Activated T-helper 2 cell treated with anti-CD3 and anti-CD28 coated beads, Interferon-gamma antibody, Interleukin-2, Interleukin-4, amounts not matched to agents 10 μg/mL and 5 μg/mL and 100 μg/mL, durations not matched to agents 14 hours and 24 hours and 36 hours (primary cell): ENCODE data around the gene CLGN. TPM values are rescaled to one million over a fixed set of nuclear protein-coding genes. Genes with fewer than 3 reads are reported as not detected.
"Not testable (repeated sequence)": the region's sequence is repeated elsewhere in the genome, so short reads cannot be mapped to it uniquely, and the experiment has no call there.

Source experiments
- DNase-seq: peaks from one replicate; pipeline ENCODE4 v3.0.0; 2021; ENCODE audit warnings: low spot score
- H3K27ac Mint-ChIP-seq: one replicate; pipeline ENCODE4 v1.8.0; 2021; ENCODE audit warnings: mixed read lengths
- H3K27me3 Mint-ChIP-seq: one replicate; pipeline ENCODE4 v1.8.0; 2021; ENCODE audit warnings: low read depth, mixed read lengths
- H3K36me3 Mint-ChIP-seq: one replicate; pipeline ENCODE4 v1.8.0; 2021; ENCODE audit warnings: low read depth, mixed read lengths
- H3K4me1 Mint-ChIP-seq: one replicate; pipeline ENCODE4 v1.8.0; 2021; ENCODE audit warnings: low read depth, mixed read lengths
- H3K4me3 Mint-ChIP-seq: one replicate; pipeline ENCODE4 v1.8.0; 2021; ENCODE audit warnings: low read depth, mild to moderate bottlenecking, moderate library complexity, mixed read lengths
- H3K9me3 Mint-ChIP-seq: one replicate; pipeline ENCODE4 v1.8.0; 2021; ENCODE audit warnings: mixed read lengths
- intact Hi-C: fragments of 100-400 bp; cut with micrococcal nuclease; formaldehyde crosslinking; loops from one replicate; pipeline ENCODE4 v1.15.1; 2023
- total RNA-seq: library from RNA; stranded (reverse); gene quantifications from 2 replicates; pipeline ENCODE4 v1.2.3, GENCODE V29; 2022

The CLGN gene
- total RNA-seq, 1 donor from 2014 or later, result 0.30 TPM

GRCh38 chr4:140426610-140427105 lies 790 bp downstream of the CLGN start:
- intact Hi-C loops, result no loop called here
- Mint-ChIP-seq H3K27me3 (peaks cover 60% of the 10 kb centered on the region), H3K4me1 (peaks cover 11% of the 10 kb centered on the region), H3K27ac (no peak overlapping the region), H3K9me3 (no peaks in the 10 kb centered on the region), H3K36me3 (no peaks in the 10 kb centered on the region), H3K4me3 (peak overlapping the region; percentile 81)
- DNase-seq, result no peak

GRCh38 chr4:140423106-140423505 lies 4.3 kb downstream of the CLGN start:
- H3K27me3 Mint-ChIP-seq, result peaks cover 54% of the 10 kb centered on the region
- no peak overlapping the region for H3K4me3 Mint-ChIP-seq
- peaks cover 11% of the 10 kb centered on the region for H3K4me1 Mint-ChIP-seq
- no peak overlapping the region for H3K27ac Mint-ChIP-seq
- intact Hi-C loops, result no loop called here
- no peak for DNase-seq
- H3K36me3 Mint-ChIP-seq, result no peaks in the 10 kb centered on the region
- no peaks in the 10 kb centered on the region for H3K9me3 Mint-ChIP-seq

- H3K27ac Mint-ChIP-seq, H3K36me3 Mint-ChIP-seq, intact Hi-C loops, H3K4me3 Mint-ChIP-seq, DNase-seq, H3K9me3 Mint-ChIP-seq, H3K27me3 Mint-ChIP-seq, H3K4me1 Mint-ChIP-seq: not testable (repeated sequence)
Observed at GRCh38 chr4:140413130-140413969, 14.1 kb downstream of the CLGN start.

GRCh38 chr4:140408974-140409373 lies 18.5 kb downstream of the CLGN start:
- Mint-ChIP-seq H3K9me3 (no peaks in the 10 kb centered on the region), H3K4me3 (no peak overlapping the region), H3K4me1 (no peaks in the 10 kb centered on the region), H3K27me3 (peaks cover 15% of the 10 kb centered on the region), H3K36me3 (no peaks in the 10 kb centered on the region), H3K27ac (no peak overlapping the region)
- DNase-seq, result no peak
- intact Hi-C loops, result no loop called here

GRCh38 chr4:140406292-140406691 lies 21.2 kb downstream of the CLGN start:
- no peak overlapping the region for H3K4me3 Mint-ChIP-seq
- DNase-seq, result no peak
- intact Hi-C loops, result no loop called here
- no peak overlapping the region for H3K27ac Mint-ChIP-seq
- H3K36me3 Mint-ChIP-seq, result no peaks in the 10 kb centered on the region
- H3K4me1 Mint-ChIP-seq, result no peaks in the 10 kb centered on the region
- no peaks in the 10 kb centered on the region for H3K9me3 Mint-ChIP-seq
- H3K27me3 Mint-ChIP-seq, result peaks cover 19% of the 10 kb centered on the region

GRCh38 chr4:140400111-140400510 lies 27.3 kb downstream of the CLGN start:
- no peaks in the 10 kb centered on the region for H3K4me1 Mint-ChIP-seq
- H3K27me3 Mint-ChIP-seq, result peaks cover 18% of the 10 kb centered on the region
- H3K27ac Mint-ChIP-seq, result no peak overlapping the region
- DNase-seq, result no peak
- H3K36me3 Mint-ChIP-seq, result no peaks in the 10 kb centered on the region
- intact Hi-C loops, result no loop called here
- H3K9me3 Mint-ChIP-seq, result no peaks in the 10 kb centered on the region
- no peak overlapping the region for H3K4me3 Mint-ChIP-seq

GRCh38 chr4:140395668-140396067 lies 31.8 kb downstream of the CLGN start:
- Mint-ChIP-seq H3K27ac (no peak overlapping the region), H3K9me3 (no peaks in the 10 kb centered on the region), H3K4me1 (no peaks in the 10 kb centered on the region), H3K4me3 (no peak overlapping the region), H3K27me3 (peaks cover 20% of the 10 kb centered on the region), H3K36me3 (no peaks in the 10 kb centered on the region)
- intact Hi-C loops, result no loop called here
- DNase-seq, result no peak

GRCh38 chr4:140388015-140388414 lies 39.4 kb downstream of the CLGN start:
- H3K27me3 Mint-ChIP-seq, result peaks cover 26% of the 10 kb centered on the region
- no peak overlapping the region for H3K4me3 Mint-ChIP-seq
- H3K36me3 Mint-ChIP-seq, result no peaks in the 10 kb centered on the region
- no peak for DNase-seq
- H3K4me1 Mint-ChIP-seq, result no peaks in the 10 kb centered on the region
- H3K27ac Mint-ChIP-seq, result no peak overlapping the region
- intact Hi-C loops, result no loop called here
- no peaks in the 10 kb centered on the region for H3K9me3 Mint-ChIP-seq

GRCh38 chr4:140382732-140383131 lies 44.7 kb downstream of the CLGN start:
- Mint-ChIP-seq H3K4me1 (no peaks in the 10 kb centered on the region), H3K4me3 (no peak overlapping the region), H3K9me3 (no peaks in the 10 kb centered on the region), H3K27me3 (peaks cover 13% of the 10 kb centered on the region), H3K36me3 (peaks cover 6% of the 10 kb centered on the region), H3K27ac (no peak overlapping the region)
- intact Hi-C loops, result no loop called here
- DNase-seq, result no peak

GRCh38 chr4:140374130-140374477 lies 53.3 kb downstream of the CLGN start:
- intact Hi-C loops, result loop anchor here (5.0 kb wide), 4 partner anchors 122 to 1197 kb away; partner anchors contain the start of genes ELF2 and MAML3
- Mint-ChIP-seq H3K4me3 (no peak overlapping the region), H3K27me3 (peaks cover 10% of the 10 kb centered on the region), H3K9me3 (no peaks in the 10 kb centered on the region), H3K4me1 (peaks cover 28% of the 10 kb centered on the region), H3K27ac (no peak overlapping the region), H3K36me3 (peaks cover 3% of the 10 kb centered on the region)
- DNase-seq, result no peak

GRCh38 chr4:140373328-140374129 lies 53.9 kb downstream of the CLGN start, which contains the start of gene SCOC:
TSS of gene SCOC (plus strand) at chr4:140373646. CDS start at chr4:140379171, 5,525 bp downstream.
- intact Hi-C loops, result loop anchor here (1.0 to 5.0 kb wide), 6 partner anchors 13 to 1196 kb away; partner anchors contain the start of genes ELF2, ELMOD2 and MAML3
- Mint-ChIP-seq H3K4me1 (peaks cover 28% of the 10 kb centered on the region), H3K27ac (no peak within 1 kb of the TSS), H3K36me3 (peaks cover 3% of the 10 kb centered on the region), H3K4me3 (no peak within 1 kb of the TSS), H3K27me3 (peaks cover 10% of the 10 kb centered on the region), H3K9me3 (no peaks in the 10 kb centered on the region)
- peak; percentile 97 for DNase-seq

GRCh38 chr4:140372751-140373327 lies 54.6 kb downstream of the CLGN start:
- Mint-ChIP-seq H3K9me3 (no peaks in the 10 kb centered on the region), H3K27me3 (peaks cover 13% of the 10 kb centered on the region), H3K27ac (no peak overlapping the region), H3K36me3 (peaks cover 3% of the 10 kb centered on the region), H3K4me1 (peaks cover 28% of the 10 kb centered on the region), H3K4me3 (no peak overlapping the region)
- intact Hi-C loops, result loop anchor here (1.0 to 5.0 kb wide), 6 partner anchors 13 to 1196 kb away; partner anchors contain the start of genes ELF2, ELMOD2 and MAML3
- DNase-seq, result no peak
